ENCODE results near the gene ERGIC3. TPM values are rescaled to one million over a fixed set of nuclear protein-coding genes. Genes with fewer than 3 reads are reported as not detected.

ERGIC3 gene
- polyA plus RNA-seq, 2 of the 4 experiments (the other 2 are of a cell fraction): 239 to 343 TPM

- TF ChIP-seq SMC3 (IDR thresholded peaks at IDR 0.05): 0 out of 3 replicates have a peak, but pooled peaks have one; percentile 11
- TF ChIP-seq SREBF2 (IDR thresholded peaks at IDR 0.05): no peak
- TF ChIP-seq HEYL (CRISPR knock-in tag; IDR thresholded peaks at IDR 0.05): no peak
- TF ChIP-seq CHD4 (IDR thresholded peaks at IDR 0.05; ENCODE audit: borderline replicate concordance): no peak
- TF ChIP-seq ZFP36 (IDR thresholded peaks at IDR 0.05; ENCODE audit: borderline replicate concordance, partially characterized antibody): no peak
- TF ChIP-seq PHF8 (IDR thresholded peaks at IDR 0.05; ENCODE audit: borderline replicate concordance, low read depth): no peak
- no peak for TF ChIP-seq PBX3 (IDR thresholded peaks at IDR 0.05)
- TF ChIP-seq CEBPB (IDR thresholded peaks at IDR 0.05): no peak
- peak; percentile 26; the same call in 2 of the 3 replicates for TF ChIP-seq CTCF (IDR thresholded peaks at IDR 0.05)
- TF ChIP-seq RAD21 (conservative IDR thresholded peaks at IDR 0.05 in 1 of 2, IDR thresholded peaks at IDR 0.05 in 1 of 2): peak; percentile 11 to 40; a peak in 2 of 5 replicates
- no peak for TF ChIP-seq CHD2 (IDR thresholded peaks at IDR 0.05; ENCODE audit: low read length, partially characterized antibody)
- no peak for TF ChIP-seq RARB (CRISPR knock-in tag; IDR thresholded peaks at IDR 0.05)
- TF ChIP-seq JUNB (IDR thresholded peaks at IDR 0.05): no peak
- TF ChIP-seq RFX5 (IDR thresholded peaks at IDR 0.05): no peak
- WGBS (ENCODE audit: missing lambda C conversion rate): 65% methylated on average over 5 of the region's 7 CpGs
- H3K27ac ChIP-seq: no peak overlapping the region
- H3K9me3 ChIP-seq: no peaks in the 10 kb centered on the region
- no peak overlapping the region for H3K4me3 ChIP-seq
- POLR2A ChIA-PET: interaction anchor here (0.5 kb wide), 1 partner anchor 62 kb away, joined by 4 read pairs; no protein-coding TSS in a partner anchor
- no peaks in the 10 kb centered on the region for H3K4me1 ChIP-seq
- ATAC-seq (peak; percentile 75 to 81), FAIRE-seq (no peak), DNase-seq (ENCODE audit: low read depth in 1 of 2, low spot score in 1 of 2) (peak; percentile 27 to 46)
- CTCF ChIA-PET: interaction anchor here (1.3 to 2.2 kb wide), 4 partner anchors 10 to 114 kb away, joined by 3 to 8 read pairs (median 4); partner anchors contain the start of gene ERGIC3
- no peak overlapping the region for H3K4me2 ChIP-seq
Observed at GRCh38 chr20:35561268-35561667, 19.4 kb downstream of the ERGIC3 start.

- TF ChIP-seq CTCF (IDR thresholded peaks at IDR 0.05) (0 out of 3 replicates have a peak, but pooled peaks have one; percentile 3), HOXA7 (CRISPR knock-in tag; IDR thresholded peaks at IDR 0.05) (no peak)
- H3K4me2 ChIP-seq: no peak overlapping the region
- ATAC-seq (peak in 1 of 2 experiments; percentile 12; a peak in 2 of 6 replicates), FAIRE-seq (no peak), DNase-seq (ENCODE audit: low read depth in 1 of 2, low spot score in 1 of 2) (no peak)
- ChIA-PET POLR2A (no interaction called here), CTCF (interaction anchor here (1.3 to 1.4 kb wide), 3 partner anchors 11 to 114 kb away, joined by 3 to 4 read pairs (median 3); no protein-coding TSS in a partner anchor)
- no peak overlapping the region for H3K4me3 ChIP-seq
- WGBS (ENCODE audit: missing lambda C conversion rate): 60% methylated on average over 5 of the region's 5 CpGs
- H3K9me3 ChIP-seq: no peaks in the 10 kb centered on the region
- H3K4me1 ChIP-seq: no peaks in the 10 kb centered on the region
- H3K27ac ChIP-seq: no peak overlapping the region
Observed at GRCh38 chr20:35561671-35562070, 19.8 kb downstream of the ERGIC3 start.

- no peaks in the 10 kb centered on the region for H3K9me3 ChIP-seq
- WGBS (ENCODE audit: missing lambda C conversion rate): 94% methylated on average over 7 of the region's 10 CpGs
- ChIA-PET POLR2A (no interaction called here), CTCF (interaction anchor here (0.6 to 1.4 kb wide), 3 partner anchors 30 to 61 kb away, joined by 3 to 4 read pairs (median 4); no protein-coding TSS in a partner anchor)
- DNase-seq (ENCODE audit: low read depth in 1 of 2, low spot score in 1 of 2) (no peak), FAIRE-seq (no peak), ATAC-seq (no peak)
- H3K4me2 ChIP-seq: no peak overlapping the region
- TF ChIP-seq RARB (CRISPR knock-in tag; IDR thresholded peaks at IDR 0.05): no peak
- no peak for TF ChIP-seq POLR2AphosphoS2 (conservative IDR thresholded peaks at IDR 0.05; ENCODE audit: low read length)
- H3K4me3 ChIP-seq: no peak overlapping the region
- H3K27ac ChIP-seq: no peak overlapping the region
- H3K4me1 ChIP-seq: no peaks in the 10 kb centered on the region
Observed at GRCh38 chr20:35562541-35563110, 20.7 kb downstream of the ERGIC3 start.

Data from A549 (cell line).